OCI-LY7 (cell line): Measurements from ENCODE around the gene TMED5.

Source experiments
- EZH2phosphoT487 ChIP-seq: fragments of 200-600 bp; sonication (generic); IDR thresholded peaks from 2 replicates; pipeline ENCODE4 v1.6.1; 2018; ENCODE audit warnings: low read depth, borderline replicate concordance, mild to moderate bottlenecking, mixed run types, antibody characterized with exemption, low read length, moderate library complexity, mixed read lengths
- TF ChIP-seq, protein P1 (sequence below): fragments of 200-600 bp; sonication (generic); conservative IDR thresholded peaks from 2 replicates; pipeline ENCODE4 v1.5.1; 2014; ENCODE audit warnings: mild to moderate bottlenecking, antibody characterized with exemption, low read length, moderate library complexity, mixed read lengths

GRCh38 chr1:93171549-93172034, 8.6 kb downstream of the TMED5 start:
- TF ChIP-seq, protein P1, sequence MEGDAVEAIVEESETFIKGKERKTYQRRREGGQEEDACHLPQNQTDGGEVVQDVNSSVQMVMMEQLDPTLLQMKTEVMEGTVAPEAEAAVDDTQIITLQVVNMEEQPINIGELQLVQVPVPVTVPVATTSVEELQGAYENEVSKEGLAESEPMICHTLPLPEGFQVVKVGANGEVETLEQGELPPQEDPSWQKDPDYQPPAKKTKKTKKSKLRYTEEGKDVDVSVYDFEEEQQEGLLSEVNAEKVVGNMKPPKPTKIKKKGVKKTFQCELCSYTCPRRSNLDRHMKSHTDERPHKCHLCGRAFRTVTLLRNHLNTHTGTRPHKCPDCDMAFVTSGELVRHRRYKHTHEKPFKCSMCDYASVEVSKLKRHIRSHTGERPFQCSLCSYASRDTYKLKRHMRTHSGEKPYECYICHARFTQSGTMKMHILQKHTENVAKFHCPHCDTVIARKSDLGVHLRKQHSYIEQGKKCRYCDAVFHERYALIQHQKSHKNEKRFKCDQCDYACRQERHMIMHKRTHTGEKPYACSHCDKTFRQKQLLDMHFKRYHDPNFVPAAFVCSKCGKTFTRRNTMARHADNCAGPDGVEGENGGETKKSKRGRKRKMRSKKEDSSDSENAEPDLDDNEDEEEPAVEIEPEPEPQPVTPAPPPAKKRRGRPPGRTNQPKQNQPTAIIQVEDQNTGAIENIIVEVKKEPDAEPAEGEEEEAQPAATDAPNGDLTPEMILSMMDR = no peak
- TF ChIP-seq EZH2phosphoT487 = no peak
